NB4 (cell line): Measurements from ENCODE around the gene NEMF.

Source experiments
- POLR2A ChIP-seq: IDR thresholded peaks from 2 replicates; pipeline ENCODE4 v1.6.1; 2011; ENCODE audit warnings: mild to moderate bottlenecking; ENCODE audit not compliant: insufficient read length; ENCODE audit errors: extremely low read depth
- TF ChIP-seq, protein P1 (sequence below): IDR thresholded peaks from 2 replicates; pipeline ENCODE4 v1.6.1; 2011; ENCODE audit warnings: low read depth, low read length

DNA sequence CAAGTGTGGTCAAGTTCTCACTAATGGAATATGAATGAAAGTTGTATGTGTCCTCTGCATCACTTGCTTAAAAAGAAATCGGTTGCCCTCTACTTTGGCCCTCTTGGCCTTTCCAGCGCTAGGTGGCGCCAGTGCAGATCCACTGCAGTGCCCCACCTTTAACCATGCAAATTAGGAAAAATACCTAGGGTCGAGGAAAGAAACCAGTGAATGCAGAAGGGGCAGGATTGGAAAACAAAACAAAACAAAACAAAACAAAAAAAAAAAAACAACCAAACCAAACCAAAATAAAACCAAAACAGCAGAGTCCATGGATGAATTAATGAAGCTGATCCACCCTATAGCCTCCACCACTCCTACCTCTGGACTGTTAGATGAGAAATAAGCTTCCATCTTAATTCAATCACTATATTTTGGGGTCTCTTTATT is 12.9 kb upstream of the NEMF start:
- no peak for TF ChIP-seq POLR2A
- TF ChIP-seq, protein P1, sequence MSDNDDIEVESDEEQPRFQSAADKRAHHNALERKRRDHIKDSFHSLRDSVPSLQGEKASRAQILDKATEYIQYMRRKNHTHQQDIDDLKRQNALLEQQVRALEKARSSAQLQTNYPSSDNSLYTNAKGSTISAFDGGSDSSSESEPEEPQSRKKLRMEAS: no peak
